ENCODE results near the gene GAL3ST2.
"Not testable (repeated sequence)": the region's sequence is repeated elsewhere in the genome, so short reads cannot be mapped to it uniquely, and the experiment has no call there.

DNA sequence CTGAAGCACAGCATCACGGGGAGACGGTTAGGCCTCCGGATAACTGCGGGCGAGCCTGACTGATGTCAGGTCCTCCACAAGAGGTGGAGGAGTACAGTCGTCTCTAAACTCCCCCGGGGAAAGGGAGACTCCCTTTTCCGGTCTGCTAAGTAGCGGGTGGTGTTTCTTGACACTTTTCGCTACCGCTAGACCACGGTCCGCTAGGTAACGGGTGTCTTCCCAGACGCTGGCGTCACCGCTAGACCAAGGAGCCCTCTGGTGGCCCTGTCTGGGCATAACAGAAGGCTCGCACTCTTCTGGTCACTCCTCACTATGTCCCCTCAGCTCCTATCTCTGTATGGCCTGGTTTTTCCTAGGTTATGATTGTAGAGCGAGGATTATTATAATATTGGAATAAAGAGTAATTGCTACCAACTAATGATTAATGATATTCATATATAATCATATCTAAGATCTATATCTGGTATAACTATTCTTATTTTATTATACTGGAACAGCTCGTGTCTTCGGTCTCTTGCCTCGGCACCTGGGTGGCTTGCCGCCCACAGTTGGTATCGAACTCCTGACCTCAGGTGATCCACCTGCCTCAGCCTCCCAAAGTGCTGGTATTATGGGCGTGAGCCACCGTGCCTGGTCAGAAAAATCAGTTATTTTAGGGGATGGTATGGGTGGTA is 44.0 kb upstream of the GAL3ST2 start:
- TF ChIP-seq, protein P1, sequence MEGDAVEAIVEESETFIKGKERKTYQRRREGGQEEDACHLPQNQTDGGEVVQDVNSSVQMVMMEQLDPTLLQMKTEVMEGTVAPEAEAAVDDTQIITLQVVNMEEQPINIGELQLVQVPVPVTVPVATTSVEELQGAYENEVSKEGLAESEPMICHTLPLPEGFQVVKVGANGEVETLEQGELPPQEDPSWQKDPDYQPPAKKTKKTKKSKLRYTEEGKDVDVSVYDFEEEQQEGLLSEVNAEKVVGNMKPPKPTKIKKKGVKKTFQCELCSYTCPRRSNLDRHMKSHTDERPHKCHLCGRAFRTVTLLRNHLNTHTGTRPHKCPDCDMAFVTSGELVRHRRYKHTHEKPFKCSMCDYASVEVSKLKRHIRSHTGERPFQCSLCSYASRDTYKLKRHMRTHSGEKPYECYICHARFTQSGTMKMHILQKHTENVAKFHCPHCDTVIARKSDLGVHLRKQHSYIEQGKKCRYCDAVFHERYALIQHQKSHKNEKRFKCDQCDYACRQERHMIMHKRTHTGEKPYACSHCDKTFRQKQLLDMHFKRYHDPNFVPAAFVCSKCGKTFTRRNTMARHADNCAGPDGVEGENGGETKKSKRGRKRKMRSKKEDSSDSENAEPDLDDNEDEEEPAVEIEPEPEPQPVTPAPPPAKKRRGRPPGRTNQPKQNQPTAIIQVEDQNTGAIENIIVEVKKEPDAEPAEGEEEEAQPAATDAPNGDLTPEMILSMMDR (IDR thresholded peaks at IDR 0.05), result peak; percentile 31 to 66 (median 60)
- TF ChIP-seq POLR2A (IDR thresholded peaks at IDR 0.05), result not testable (repeated sequence)

All from uterus (tissue), 2 donors.